Measurements from ENCODE around the gene CCT7.

- TF ChIP-seq CTCF (IDR thresholded peaks at IDR 0.05 in 8 of 11, conservative IDR thresholded peaks at IDR 0.05 in 3 of 11): no peak
- TF ChIP-seq POLR2A (IDR thresholded peaks at IDR 0.05): no peak
- TF ChIP-seq POLR2AphosphoS5 (IDR thresholded peaks at IDR 0.05): no peak
Observed at GRCh38 chr2:73259704-73260337, 25.7 kb downstream of the CCT7 start.
